GM19239 (cell line): ENCODE results near the gene NKD2.

Experiments
- DNase-seq: peaks from one replicate; pipeline ENCODE4 v3.0.0; 2011; ENCODE audit warnings: low spot score; ENCODE audit not compliant: insufficient read length
- FAIRE-seq: peaks from 2 replicates; lab custom pipeline; 2011; peaks lifted over from hg19 to GRCh38; lab: Jason Lieb, UNC

The NKD2 gene

DNA sequence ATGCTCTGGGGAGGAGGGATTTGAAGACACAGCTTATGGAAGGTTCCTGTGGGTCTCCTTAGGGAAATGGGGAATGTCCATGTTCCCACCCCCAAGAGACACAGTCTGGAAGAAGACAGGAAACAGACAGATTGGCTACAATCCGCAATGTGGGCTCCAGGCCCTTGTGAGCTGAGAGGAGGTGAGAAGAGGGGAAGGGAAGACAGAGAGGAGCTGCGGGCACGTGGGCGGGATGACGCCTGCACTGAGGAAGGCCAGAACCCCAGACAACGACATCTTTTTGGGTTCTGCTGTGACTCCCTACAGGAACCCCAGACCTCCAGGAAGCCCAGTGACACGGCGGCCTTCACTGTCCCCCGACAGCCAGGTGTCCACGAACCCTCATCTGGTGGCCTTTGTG is 29.9 kb upstream of the NKD2 start:
- FAIRE-seq: no peak
- no peak for DNase-seq

DNA sequence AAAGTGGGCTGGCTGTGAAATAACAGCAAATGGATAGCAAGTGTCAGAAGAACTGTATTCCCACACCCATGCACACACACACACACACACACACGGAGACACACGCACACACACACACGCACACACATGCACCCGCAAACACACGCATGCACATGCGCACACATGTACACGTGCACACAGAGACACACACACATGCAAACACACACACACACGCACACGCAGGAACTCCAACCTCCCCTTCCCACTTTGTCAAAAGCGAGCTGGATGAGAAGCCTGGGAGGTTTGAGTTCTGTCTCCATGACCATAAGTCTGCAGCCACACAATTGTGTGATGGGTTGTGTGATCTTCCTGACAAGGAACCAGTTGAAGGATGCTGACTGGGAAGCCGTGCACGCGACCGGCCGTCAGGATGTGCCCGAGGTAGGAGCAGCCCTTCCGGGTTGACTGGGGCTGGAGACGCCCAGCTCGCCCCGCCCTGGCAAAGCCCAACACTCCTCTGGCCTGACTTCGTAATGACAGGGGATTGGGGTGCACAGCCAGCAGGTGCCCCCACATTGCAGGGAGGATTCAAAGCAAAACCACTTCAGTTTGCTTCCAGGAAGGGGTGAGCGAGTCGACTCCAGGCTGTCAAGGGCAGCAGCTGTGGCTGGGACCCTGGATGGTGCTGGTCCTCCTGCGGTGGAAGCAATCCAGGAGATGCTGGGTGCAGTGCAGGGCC is 29.3 kb upstream of the NKD2 start:
- DNase-seq: no peak
- FAIRE-seq: no peak

GRCh38 chr5:980001-980588 is 28.5 kb upstream of the NKD2 start:
- DNase-seq (no peak), FAIRE-seq (no peak)

DNA sequence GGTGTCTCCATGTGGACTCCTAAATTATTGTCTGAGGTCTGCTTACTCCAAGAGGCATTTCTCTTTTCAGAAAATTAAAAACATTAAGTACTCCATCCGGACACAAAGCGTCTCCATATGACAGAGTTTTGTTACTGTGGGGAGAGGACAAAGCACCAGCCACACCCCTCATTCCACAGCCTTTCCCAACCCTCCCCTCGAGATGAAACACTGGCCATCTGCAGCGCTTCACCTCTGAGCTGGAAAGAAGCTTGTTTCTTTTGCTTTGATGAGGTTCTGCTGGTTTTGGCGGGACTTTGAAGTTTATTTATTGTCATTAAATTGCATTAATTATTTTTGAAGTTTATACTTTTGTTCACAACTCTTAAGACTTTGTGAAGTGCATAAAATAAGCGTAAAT is 27.6 kb upstream of the NKD2 start:
- DNase-seq (no peak), FAIRE-seq (no peak)

- FAIRE-seq (no peak), DNase-seq (no peak)
Measured at GRCh38 chr5:981456-981855, 27.1 kb upstream of the NKD2 start.

- no peak for FAIRE-seq
- DNase-seq: no peak
Measured at GRCh38 chr5:982377-983237, 26.0 kb upstream of the NKD2 start.

DNA sequence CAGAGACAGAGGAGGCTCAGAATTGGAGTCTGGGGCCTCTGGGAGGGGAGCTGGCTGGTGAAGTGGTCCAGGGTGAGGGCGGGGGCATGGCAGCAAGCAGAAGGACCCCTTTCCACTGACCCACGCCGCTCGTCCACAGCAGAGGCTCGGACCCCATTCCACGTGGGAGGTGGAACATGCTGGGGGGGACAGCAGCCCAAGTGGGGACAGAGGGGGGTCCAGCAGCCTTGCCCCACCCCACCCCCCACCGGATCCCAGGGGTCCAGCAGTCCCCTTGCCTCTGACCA is 25.4 kb upstream of the NKD2 start:
- no peak for DNase-seq
- no peak for FAIRE-seq

DNA sequence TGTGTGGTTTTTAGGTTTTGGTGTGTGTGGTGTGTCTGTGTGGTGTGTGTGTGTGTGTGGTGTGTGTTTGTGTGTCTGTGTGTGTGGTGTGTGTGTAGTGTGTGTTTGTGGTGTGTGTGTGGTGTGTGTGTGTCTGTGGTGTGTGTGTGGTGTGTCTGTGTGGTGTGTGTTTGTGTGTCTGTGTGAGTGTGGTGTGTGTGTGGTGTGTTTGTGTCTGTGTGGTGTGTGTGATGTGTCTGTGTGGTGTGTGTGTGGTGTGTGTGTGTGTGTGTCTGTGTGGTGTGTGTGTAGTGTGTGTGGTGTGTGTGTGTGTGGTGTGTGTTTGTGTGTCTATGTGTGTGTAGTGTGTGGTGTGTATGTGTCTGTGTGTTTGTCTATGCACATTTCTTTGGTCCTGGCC is 25.0 kb upstream of the NKD2 start:
- DNase-seq (no peak), FAIRE-seq (no peak)

DNA sequence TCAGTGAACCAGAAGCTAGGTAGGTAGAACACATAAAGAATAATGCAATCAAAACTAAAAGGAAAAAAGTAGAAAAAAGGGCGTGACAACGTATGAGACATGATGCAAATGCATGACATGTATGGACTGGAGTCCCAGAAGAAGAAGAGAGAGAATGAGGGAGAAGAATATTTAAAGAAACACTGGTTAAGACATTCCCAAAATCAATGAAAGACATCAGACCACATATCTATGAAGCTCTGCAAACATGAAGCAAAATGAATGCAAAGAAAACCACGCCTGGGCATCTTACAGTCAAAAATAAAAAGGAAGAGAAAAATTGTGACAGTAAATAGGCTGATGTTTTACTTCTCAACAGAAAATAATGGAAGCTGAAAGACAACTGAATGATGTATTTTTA is 23.8 kb upstream of the NKD2 start:
- DNase-seq: no peak
- FAIRE-seq: no peak

- DNase-seq (no peak), FAIRE-seq (no peak)
Measured at GRCh38 chr5:987761-988160, 20.8 kb upstream of the NKD2 start.

GRCh38 chr5:988322-988721 is 20.3 kb upstream of the NKD2 start:
- DNase-seq (no peak), FAIRE-seq (no peak)

DNA sequence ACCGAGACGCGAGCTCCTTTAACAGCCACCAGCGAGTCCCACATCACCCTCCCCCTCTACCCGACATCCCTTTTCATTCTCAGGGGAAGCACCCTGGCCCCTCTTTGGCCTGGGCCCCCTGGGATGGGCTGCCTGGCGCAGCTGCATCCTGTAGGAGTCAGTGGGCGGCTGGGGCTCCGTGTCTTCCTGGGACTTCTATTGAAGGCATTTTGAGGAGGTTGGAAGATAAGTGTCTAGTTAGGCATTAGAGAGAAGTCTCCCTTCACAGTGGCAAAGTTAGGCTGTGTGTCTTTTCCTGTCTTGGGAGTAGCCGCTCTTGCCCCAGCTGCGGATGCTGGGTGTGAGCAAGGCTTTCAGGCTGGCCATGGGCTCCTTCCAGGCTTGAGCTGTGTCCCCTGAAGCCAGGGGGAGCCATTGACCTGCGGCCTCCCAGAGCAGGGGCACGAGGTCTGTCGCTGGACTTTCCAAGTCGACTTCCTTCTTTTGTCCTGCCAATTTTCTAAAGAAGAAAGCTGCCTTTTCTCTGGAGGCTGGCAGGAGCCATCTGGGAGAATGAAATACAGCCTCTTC is 18.6 kb upstream of the NKD2 start:
- DNase-seq: no peak
- FAIRE-seq: no peak

DNA sequence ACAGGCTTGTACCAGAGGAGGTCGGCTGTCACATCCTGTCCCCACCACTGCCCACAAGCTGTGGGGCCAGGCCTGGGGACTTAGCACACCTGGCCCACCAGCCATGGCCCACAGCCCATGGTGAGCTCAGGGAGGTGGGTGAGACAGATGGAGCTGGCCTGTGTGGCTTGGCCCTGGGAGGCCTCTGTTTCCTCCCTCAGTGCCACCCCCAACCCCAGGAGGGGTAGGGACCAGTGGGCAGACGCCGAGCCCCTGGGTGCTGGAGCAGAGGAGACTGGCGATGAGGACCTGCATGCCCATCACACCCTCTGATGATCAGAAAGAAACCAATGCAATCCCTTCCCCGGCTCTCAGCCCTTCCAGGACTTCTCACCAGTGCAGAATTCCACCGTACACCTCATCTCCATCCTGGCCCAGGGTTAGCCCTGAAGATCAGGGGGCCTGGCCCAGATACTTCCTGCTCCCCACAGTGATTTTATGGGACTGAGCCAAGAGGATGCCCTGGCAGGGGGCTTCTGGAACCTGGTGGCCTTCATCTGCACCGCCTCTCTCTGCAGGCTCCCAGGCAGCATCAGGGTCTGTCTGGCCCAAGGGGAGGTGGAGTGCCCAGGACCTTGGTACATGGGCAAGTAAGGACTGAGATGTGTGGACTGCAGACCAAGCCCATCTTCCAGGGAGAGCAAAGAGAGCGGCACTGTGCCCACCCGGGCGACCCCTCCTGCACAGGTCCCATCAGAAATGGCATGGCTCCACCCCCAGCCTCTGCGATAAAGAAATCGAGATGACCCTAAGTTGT is 16.9 kb upstream of the NKD2 start:
- DNase-seq (no peak), FAIRE-seq (no peak)

GRCh38 chr5:994272-994607 is 14.4 kb upstream of the NKD2 start:
- DNase-seq (no peak), FAIRE-seq (no peak)

- DNase-seq: no peak
- FAIRE-seq: no peak
Measured at GRCh38 chr5:994821-995220, 13.8 kb upstream of the NKD2 start.

GRCh38 chr5:995318-995717 is 13.3 kb upstream of the NKD2 start:
- DNase-seq (no peak), FAIRE-seq (no peak)

DNA sequence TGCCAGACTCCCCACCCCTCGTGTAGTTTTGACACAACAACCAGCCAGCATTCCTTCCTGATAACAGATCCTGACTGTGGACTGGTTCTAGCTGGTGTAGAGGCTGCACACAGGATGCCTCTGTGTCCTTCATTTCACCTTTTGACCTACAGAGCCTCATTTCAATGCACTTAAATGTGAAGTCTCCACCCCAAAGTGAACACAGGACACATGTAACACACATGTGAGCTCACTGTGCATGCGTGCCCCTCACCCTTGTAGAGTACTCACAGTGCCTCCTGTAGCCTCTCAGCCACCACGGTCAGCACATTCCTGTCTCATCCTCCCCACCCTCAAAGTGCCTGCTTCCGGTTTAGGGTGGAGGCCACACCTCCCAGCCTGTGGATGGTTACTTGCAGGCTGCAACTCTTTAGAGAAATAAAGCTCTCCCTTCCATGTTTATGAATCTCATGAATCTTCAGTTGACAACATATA is 11.6 kb upstream of the NKD2 start:
- DNase-seq: no peak
- no peak for FAIRE-seq

DNA sequence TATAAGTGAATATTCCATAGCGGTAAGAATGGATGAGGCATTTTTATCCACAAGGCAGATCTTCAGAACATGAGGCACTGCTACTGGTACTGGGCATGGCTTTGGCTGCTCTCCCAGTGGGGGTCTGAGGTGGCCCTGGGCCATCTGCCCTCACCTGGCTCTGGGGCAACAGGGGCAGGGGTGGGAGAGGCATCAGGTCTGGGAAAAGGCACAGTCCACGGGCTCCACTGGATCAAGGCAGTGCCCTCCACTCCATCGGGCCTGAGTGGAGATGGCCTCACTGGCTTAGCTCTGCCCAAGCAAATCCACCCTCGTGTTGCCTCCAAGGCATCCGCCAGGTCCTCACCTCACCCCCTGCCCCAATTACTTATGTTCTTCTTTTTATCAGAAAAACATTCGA is 10.9 kb upstream of the NKD2 start:
- DNase-seq: no peak

DNA sequence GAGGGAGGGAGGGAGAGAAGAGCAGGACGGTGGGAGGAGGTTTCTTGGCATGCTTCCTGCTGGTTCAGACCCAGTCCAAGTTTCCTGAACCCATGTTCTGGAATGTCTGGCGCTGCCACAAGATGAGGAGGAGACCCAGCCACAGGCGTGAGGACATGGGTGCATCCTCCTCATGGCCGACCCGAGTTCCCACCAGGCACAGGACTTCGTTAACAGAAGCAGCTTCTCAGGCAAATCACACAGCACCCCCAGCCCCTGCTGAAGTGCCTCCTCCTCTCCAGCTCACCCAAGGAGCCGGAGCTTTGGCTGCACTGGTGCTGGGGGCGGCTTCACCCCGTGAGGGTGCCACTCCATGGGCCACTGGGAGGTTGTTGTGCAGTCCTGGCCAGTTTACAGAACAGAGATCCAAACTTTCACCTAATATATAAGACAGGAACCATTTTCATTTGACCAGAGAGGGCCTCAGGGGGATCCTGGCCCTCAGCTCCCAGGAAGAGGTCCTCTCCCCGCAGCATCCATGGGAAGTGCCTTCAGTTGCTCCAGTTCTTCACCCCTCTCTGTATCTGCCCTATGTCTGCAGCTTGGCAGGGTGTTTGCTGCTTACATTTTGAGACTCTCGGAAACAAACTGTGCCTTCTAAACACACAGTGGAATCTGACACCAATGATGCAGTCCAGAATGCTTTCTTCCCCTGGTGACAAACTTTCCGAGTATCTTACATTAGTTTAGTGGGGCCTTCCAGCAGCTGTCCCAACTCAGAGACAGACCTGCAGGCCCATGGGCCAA is 10.2 kb upstream of the NKD2 start:
- DNase-seq (no peak), FAIRE-seq (no peak)

More for the DNA sequence above, 10.9 kb upstream of the NKD2 start:
- no peak for FAIRE-seq

- FAIRE-seq (no peak), DNase-seq (no peak)
Measured at GRCh38 chr5:999032-999501, 9.5 kb upstream of the NKD2 start.
